ENCODE data around the gene VPS37B. TPM values are rescaled to one million over a fixed set of nuclear protein-coding genes. Genes with fewer than 3 reads are reported as not detected.

Gene VPS37B
- total and polyA plus RNA-seq, 2 donors (not counting 3 experiments of a cell fraction or from before 2014, with no cell fraction given): 39.5 to 45.9 TPM

DNA sequence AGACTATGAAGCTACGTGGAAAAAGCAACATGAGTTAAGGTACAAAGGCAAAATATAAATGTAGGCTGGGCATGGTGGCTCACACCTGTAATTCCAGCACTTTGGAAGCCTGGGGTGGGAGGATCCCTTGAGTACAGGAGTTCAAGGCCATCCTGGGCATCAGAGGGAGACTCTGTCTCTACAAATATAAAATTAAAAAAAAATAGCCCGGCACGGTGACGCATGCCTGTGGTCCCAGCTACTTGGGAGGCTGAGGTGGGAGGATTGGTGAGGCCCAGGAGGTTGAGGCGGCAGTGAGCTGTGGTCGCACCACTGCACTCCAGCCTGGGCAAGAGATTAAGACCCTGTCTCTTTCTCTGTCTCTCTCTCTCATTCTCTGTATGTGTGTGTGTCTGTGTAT is 4.0 kb upstream of the VPS37B start:
- ChIA-PET POLR2A (no interaction called here), CTCF (interaction anchor here (2.2 kb wide), 1 partner anchor 9 kb away, joined by 7 read pairs; no protein-coding TSS in a partner anchor)
- H3K27ac ChIP-seq (ENCODE audit: insufficient read depth, low read depth, low read length): no peak overlapping the region
- no peaks in the 10 kb centered on the region for H3K36me3 ChIP-seq (ENCODE audit: control insufficient read depth in 2 of 2, extremely low read depth in 1 of 2, insufficient read depth in 2 of 2, low read length in 2 of 2)
- H3K4me2 ChIP-seq (ENCODE audit: insufficient read depth, low read length): no peak overlapping the region
- no peak overlapping the region for H3K4me3 ChIP-seq (replicated peaks in 1 of 3; ENCODE audit: insufficient read depth in 1 of 3, low read depth in 1 of 3, low read length in 3 of 3)
- DNase-seq (ENCODE audit: low read depth, low spot score) (no peak), FAIRE-seq (no peak)
- H4K20me1 ChIP-seq (replicated peaks; ENCODE audit: control insufficient read depth, extremely low read depth, insufficient read depth, low read length): no peaks in the 10 kb centered on the region
- H3K27me3 ChIP-seq (ENCODE audit: control insufficient read depth in 2 of 2, insufficient read depth in 2 of 2, low read length in 2 of 2): peaks cover 6 to 12% of the 10 kb centered on the region in 2 experiments
- H3K9ac ChIP-seq (replicated peaks; ENCODE audit: extremely low read depth, insufficient read depth, low read length): no peak overlapping the region
- no peaks in the 10 kb centered on the region for H3K9me1 ChIP-seq (replicated peaks; ENCODE audit: control insufficient read depth, extremely low read depth, insufficient read depth, low read length)
- H3K79me2 ChIP-seq (ENCODE audit: control insufficient read depth, insufficient read depth, low read length): peaks cover 7% of the 10 kb centered on the region
- dilution Hi-C loops (cut with MboI; ENCODE audit: extremely low pct_ligation_motif_present, low sequenced_read_pairs) (no loop called here), intact Hi-C loops (cut with micrococcal nuclease) (loop anchor here (5.0 kb wide), 1 partner anchor 42 kb away; no protein-coding TSS in a partner anchor)
- H3K4me1 ChIP-seq (ENCODE audit: control insufficient read depth, extremely low read depth, insufficient read depth, low read length): peaks cover 6% of the 10 kb centered on the region
- BruUV-seq (replicated peaks): no TSS peak
- no peaks in the 10 kb centered on the region for H3K9me3 ChIP-seq (replicated peaks; ENCODE audit: control insufficient read depth, insufficient read depth, low read length)
- TF ChIP-seq GATA2 (IDR thresholded peaks at IDR 0.05; ENCODE audit: insufficient read depth, insufficient read length, low read depth, low read length) (no peak), JUN (IDR thresholded peaks at IDR 0.05; ENCODE audit: borderline replicate concordance, insufficient read depth, insufficient read length, low read depth) (no peak), POLR2A (IDR thresholded peaks at IDR 0.05; ENCODE audit: low read depth, low read length) (no peak), MYC (IDR thresholded peaks at IDR 0.05; ENCODE audit: low read depth, low read length) (no peak), FOS (IDR thresholded peaks at IDR 0.05; ENCODE audit: borderline replicate concordance, insufficient read depth, low read length) (no peak)
- no peak overlapping the region for H2AFZ ChIP-seq (ENCODE audit: low read depth, low read length)

DNA sequence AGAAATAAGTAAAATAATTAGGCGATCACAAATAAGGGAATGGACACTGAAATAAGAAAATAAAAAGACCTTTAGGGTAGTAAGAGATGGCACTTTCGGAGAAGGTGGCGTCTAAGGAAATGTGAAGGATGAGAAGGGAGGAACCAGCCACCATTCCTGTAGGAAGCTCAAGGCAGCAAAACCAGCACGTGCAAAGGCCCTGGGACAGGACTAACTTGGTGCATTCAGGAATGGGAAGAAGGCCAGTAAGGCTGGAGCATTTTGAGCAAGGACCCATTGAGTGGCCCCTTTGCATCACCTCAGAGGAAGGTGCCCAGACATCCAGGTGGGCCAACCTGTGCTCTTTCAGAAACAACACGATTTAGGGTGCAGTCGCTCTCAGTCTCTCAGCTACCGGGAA is 738 bp upstream of the VPS37B start:
- Histone ChIP-seq H3K36me3 (ENCODE audit: control insufficient read depth in 2 of 2, extremely low read depth in 1 of 2, insufficient read depth in 2 of 2, low read length in 2 of 2) (no peaks in the 10 kb centered on the region), H3K27me3 (ENCODE audit: control insufficient read depth in 2 of 2, insufficient read depth in 2 of 2, low read length in 2 of 2) (peaks cover 0 to 2% of the 10 kb centered on the region in 2 experiments), H3K9me1 (replicated peaks; ENCODE audit: control insufficient read depth, extremely low read depth, insufficient read depth, low read length) (no peaks in the 10 kb centered on the region), H2AFZ (ENCODE audit: low read depth, low read length) (no peak overlapping the region), H4K20me1 (replicated peaks; ENCODE audit: control insufficient read depth, extremely low read depth, insufficient read depth, low read length) (no peaks in the 10 kb centered on the region), H3K79me2 (ENCODE audit: control insufficient read depth, insufficient read depth, low read length) (peaks cover 39% of the 10 kb centered on the region), H3K9ac (replicated peaks; ENCODE audit: extremely low read depth, insufficient read depth, low read length) (no peak overlapping the region), H3K27ac (ENCODE audit: insufficient read depth, low read depth, low read length) (no peak overlapping the region), H3K4me1 (ENCODE audit: control insufficient read depth, extremely low read depth, insufficient read depth, low read length) (peaks cover 27% of the 10 kb centered on the region), H3K4me3 (replicated peaks in 1 of 3; ENCODE audit: insufficient read depth in 1 of 3, low read depth in 1 of 3, low read length in 3 of 3) (no peak overlapping the region), H3K9me3 (replicated peaks; ENCODE audit: control insufficient read depth, insufficient read depth, low read length) (no peaks in the 10 kb centered on the region), H3K4me2 (ENCODE audit: insufficient read depth, low read length) (no peak overlapping the region)
- ChIA-PET CTCF (interaction anchor here (0.9 to 1.6 kb wide), 4 partner anchors 12 to 56 kb away, joined by 3 to 4 read pairs (median 4); no protein-coding TSS in a partner anchor), POLR2A (no interaction called here)
- dilution Hi-C loops (cut with MboI; ENCODE audit: extremely low pct_ligation_motif_present, low sequenced_read_pairs): no loop called here
- intact Hi-C loops (cut with micrococcal nuclease): loop anchor here (5.0 kb wide), 1 partner anchor 46 kb away; no protein-coding TSS in a partner anchor
- DNase-seq (ENCODE audit: low read depth, low spot score) (no peak), FAIRE-seq (no peak)
- TF ChIP-seq GATA2 (IDR thresholded peaks at IDR 0.05; ENCODE audit: insufficient read depth, insufficient read length, low read depth, low read length): no peak
- TF ChIP-seq EZH2 (IDR thresholded peaks at IDR 0.05; ENCODE audit: borderline replicate concordance, low read depth, low read length, severe bottlenecking): no peak
- TF ChIP-seq FOS (IDR thresholded peaks at IDR 0.05; ENCODE audit: borderline replicate concordance, insufficient read depth, low read length): no peak
- no peak for TF ChIP-seq POLR2A (IDR thresholded peaks at IDR 0.05; ENCODE audit: low read depth, low read length)
- TF ChIP-seq JUN (IDR thresholded peaks at IDR 0.05; ENCODE audit: borderline replicate concordance, insufficient read depth, insufficient read length, low read depth): no peak
- no peak for TF ChIP-seq MYC (IDR thresholded peaks at IDR 0.05; ENCODE audit: low read depth, low read length)
- no peak for TF ChIP-seq POLR2AphosphoS5 (IDR thresholded peaks at IDR 0.05; ENCODE audit: insufficient read depth, low read depth, low read length)
- no TSS peak for BruUV-seq (replicated peaks)
